ENCODE measurements around the gene PARP1. TPM values are rescaled to one million over a fixed set of nuclear protein-coding genes. Genes with fewer than 3 reads are reported as not detected.

Gene PARP1
- total and polyA plus RNA-seq, 4 donors = 39.2 to 108 (median 60.3) TPM

- Histone ChIP-seq H3K4me3 (ENCODE audit: low read depth in 1 of 3, low read length in 3 of 3) (no peak overlapping the region), H3K27me3 (ENCODE audit: control insufficient read depth in 4 of 4, insufficient read depth in 4 of 4, low read length in 3 of 4) (no peaks in the 10 kb centered on the region), H3K9me3 (ENCODE audit: control insufficient read depth in 4 of 4, low read length in 3 of 4) (no peaks in the 10 kb centered on the region), H3K36me3 (ENCODE audit: control insufficient read depth in 4 of 4, insufficient read depth in 3 of 4, low read depth in 1 of 4, low read length in 3 of 4) (no peaks in the 10 kb centered on the region), H3K4me1 (ENCODE audit: control insufficient read depth in 4 of 4, insufficient read depth in 4 of 4, low read length in 3 of 4) (no peaks in the 10 kb centered on the region), H3K9ac (ENCODE audit: low read depth in 1 of 2, low read length in 2 of 2) (no peak overlapping the region), H3K27ac (ENCODE audit: low read depth in 1 of 2, low read length in 2 of 2) (no peak overlapping the region)
- DNase-seq (ENCODE audit: low spot score) = no peak
- WGBS = 78% methylated on average over 3 of the region's 3 CpGs
- TF ChIP-seq ATF3 (IDR thresholded peaks at IDR 0.05) (no peak), HNF4A (conservative IDR thresholded peaks at IDR 0.05) (no peak), REST (IDR thresholded peaks at IDR 0.05) (no peak), SP1 (IDR thresholded peaks at IDR 0.05) (no peak), FOXA2 (IDR thresholded peaks at IDR 0.05) (no peak), EGR1 (IDR thresholded peaks at IDR 0.05; ENCODE audit: low read depth in 2 of 2) (no peak), TAF1 (conservative IDR thresholded peaks at IDR 0.05) (no peak), NR2F2 (IDR thresholded peaks at IDR 0.05) (no peak), RXRA (IDR thresholded peaks at IDR 0.05) (no peak), JUND (IDR thresholded peaks at IDR 0.05) (no peak), HNF4G (IDR thresholded peaks at IDR 0.05) (no peak), YY1 (IDR thresholded peaks at IDR 0.05) (no peak), MAX (IDR thresholded peaks at IDR 0.05) (no peak), GABPA (IDR thresholded peaks at IDR 0.05 in 1 of 2, conservative IDR thresholded peaks at IDR 0.05 in 1 of 2) (no peak), FOXA1 (IDR thresholded peaks at IDR 0.05) (no peak)
Observed at GRCh38 chr1:226436472-226436854, 28.6 kb upstream of the PARP1 start.

- Histone ChIP-seq H3K27me3 (ENCODE audit: control insufficient read depth in 4 of 4, insufficient read depth in 4 of 4, low read length in 3 of 4) (no peaks in the 10 kb centered on the region), H3K27ac (ENCODE audit: low read depth in 1 of 2, low read length in 2 of 2) (no peak overlapping the region), H3K9ac (ENCODE audit: low read depth in 1 of 2, low read length in 2 of 2) (no peak overlapping the region), H3K9me3 (ENCODE audit: control insufficient read depth in 4 of 4, low read length in 3 of 4) (no peaks in the 10 kb centered on the region), H3K36me3 (ENCODE audit: control insufficient read depth in 4 of 4, insufficient read depth in 3 of 4, low read depth in 1 of 4, low read length in 3 of 4) (no peaks in the 10 kb centered on the region), H3K4me1 (ENCODE audit: control insufficient read depth in 4 of 4, insufficient read depth in 4 of 4, low read length in 3 of 4) (no peaks in the 10 kb centered on the region), H3K4me3 (ENCODE audit: low read depth in 1 of 3, low read length in 3 of 3) (no peak overlapping the region)
- DNase-seq (ENCODE audit: low spot score) = no peak
- WGBS = 80% methylated on average over 6 of the region's 6 CpGs
- TF ChIP-seq EGR1 (IDR thresholded peaks at IDR 0.05; ENCODE audit: low read depth in 2 of 2) (no peak), HNF4A (conservative IDR thresholded peaks at IDR 0.05) (no peak), TAF1 (conservative IDR thresholded peaks at IDR 0.05) (no peak), CTCF (IDR thresholded peaks at IDR 0.05; ENCODE audit: low read depth, low read length, missing input control) (no peak), NR2F2 (IDR thresholded peaks at IDR 0.05) (no peak), FOXA1 (IDR thresholded peaks at IDR 0.05) (no peak), JUND (IDR thresholded peaks at IDR 0.05) (no peak), RXRA (IDR thresholded peaks at IDR 0.05) (no peak), ATF3 (IDR thresholded peaks at IDR 0.05) (no peak), MAX (IDR thresholded peaks at IDR 0.05) (no peak), SP1 (IDR thresholded peaks at IDR 0.05) (no peak), RAD21 (IDR thresholded peaks at IDR 0.05) (no peak), HNF4G (IDR thresholded peaks at IDR 0.05) (no peak)
Observed at GRCh38 chr1:226433341-226433720, 25.4 kb upstream of the PARP1 start.

All from liver (tissue), 9 donors.